ENCODE results near the gene ZDHHC12.

GRCh38 chr9:128713411-128713780, 10.5 kb downstream of the ZDHHC12 start:
- TF ChIP-seq, protein P1, sequence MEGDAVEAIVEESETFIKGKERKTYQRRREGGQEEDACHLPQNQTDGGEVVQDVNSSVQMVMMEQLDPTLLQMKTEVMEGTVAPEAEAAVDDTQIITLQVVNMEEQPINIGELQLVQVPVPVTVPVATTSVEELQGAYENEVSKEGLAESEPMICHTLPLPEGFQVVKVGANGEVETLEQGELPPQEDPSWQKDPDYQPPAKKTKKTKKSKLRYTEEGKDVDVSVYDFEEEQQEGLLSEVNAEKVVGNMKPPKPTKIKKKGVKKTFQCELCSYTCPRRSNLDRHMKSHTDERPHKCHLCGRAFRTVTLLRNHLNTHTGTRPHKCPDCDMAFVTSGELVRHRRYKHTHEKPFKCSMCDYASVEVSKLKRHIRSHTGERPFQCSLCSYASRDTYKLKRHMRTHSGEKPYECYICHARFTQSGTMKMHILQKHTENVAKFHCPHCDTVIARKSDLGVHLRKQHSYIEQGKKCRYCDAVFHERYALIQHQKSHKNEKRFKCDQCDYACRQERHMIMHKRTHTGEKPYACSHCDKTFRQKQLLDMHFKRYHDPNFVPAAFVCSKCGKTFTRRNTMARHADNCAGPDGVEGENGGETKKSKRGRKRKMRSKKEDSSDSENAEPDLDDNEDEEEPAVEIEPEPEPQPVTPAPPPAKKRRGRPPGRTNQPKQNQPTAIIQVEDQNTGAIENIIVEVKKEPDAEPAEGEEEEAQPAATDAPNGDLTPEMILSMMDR (IDR thresholded peaks at IDR 0.05), result no peak
- TF ChIP-seq POLR2A (IDR thresholded peaks at IDR 0.05), result no peak

Data from adrenal gland (tissue), 5 donors.